SHP77 (cell line): ENCODE measurements around the gene MTX1.
"Not testable (repeated sequence)": the region's sequence is repeated elsewhere in the genome, so short reads cannot be mapped to it uniquely, and the experiment has no call there.

ENCODE experiments used
- DNase-seq, 2 experiments: peaks; one replicate each; lab custom pipeline; 2025; lab: John Stamatoyannopoulos, UW

MTX1 gene

DNA sequence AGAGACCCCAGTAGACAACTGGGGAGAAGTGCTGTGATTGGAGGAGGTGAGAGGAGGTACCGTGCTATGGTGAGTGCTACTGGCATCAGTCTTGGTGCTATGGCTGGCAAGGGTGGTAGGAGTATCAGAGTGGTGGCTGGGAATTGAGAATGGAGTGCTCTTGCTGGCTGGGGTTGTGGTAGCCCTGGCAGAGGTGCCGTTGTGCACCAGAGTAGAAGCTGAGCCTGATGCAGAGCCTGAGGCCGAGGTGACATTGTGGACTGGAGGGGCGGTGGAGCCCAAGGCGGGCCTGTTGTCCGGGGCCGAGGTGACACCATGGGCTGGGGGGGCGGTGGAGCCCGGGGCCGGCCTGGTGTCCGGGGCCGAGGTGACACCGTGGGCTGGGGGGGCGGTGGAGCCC is 20.2 kb upstream of the MTX1 start:
- DNase-seq, result no peak

DNA sequence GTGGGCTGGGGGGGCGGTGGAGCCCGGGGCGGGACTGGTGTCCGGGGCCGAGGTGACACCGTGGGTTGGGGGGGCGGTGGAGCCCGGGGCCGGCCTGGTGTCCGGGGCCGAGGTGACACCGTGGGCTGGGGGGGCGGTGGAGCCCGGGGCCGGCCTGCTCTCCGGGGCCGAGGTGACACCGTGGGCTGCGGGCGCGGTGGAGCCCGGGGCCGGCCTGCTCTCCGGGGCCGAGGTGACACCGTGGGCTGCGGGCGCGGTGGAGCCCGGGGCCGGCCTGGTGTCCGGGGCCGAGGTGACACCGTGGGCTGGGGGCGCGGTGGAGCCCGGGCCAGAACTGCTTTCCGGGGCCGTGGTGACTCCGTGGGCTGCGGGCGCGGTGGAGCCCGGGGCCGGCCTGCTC is 18.6 kb upstream of the MTX1 start:
- DNase-seq, result not testable (repeated sequence)

GRCh38 chr1:155191904-155192303 is 16.6 kb upstream of the MTX1 start:
- DNase-seq, result no peak

GRCh38 chr1:155192346-155193274 is 15.9 kb upstream of the MTX1 start:
- DNase-seq, result peak; percentile 72 to 78

GRCh38 chr1:155193275-155193990 is 15.1 kb upstream of the MTX1 start:
- DNase-seq, result peak; percentile 96

DNA sequence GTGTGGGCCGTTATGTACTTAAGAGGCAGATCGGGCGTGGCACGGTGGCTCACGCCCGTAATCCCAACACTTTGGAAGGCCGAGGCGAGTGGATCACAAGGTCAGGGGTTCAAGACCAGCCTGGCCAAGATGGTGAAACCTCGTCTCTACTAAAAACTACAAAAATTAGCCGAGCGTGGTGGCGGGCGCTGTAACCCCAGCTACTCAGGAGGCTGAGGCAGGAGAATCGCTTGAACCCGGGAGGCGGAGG is 14.6 kb upstream of the MTX1 start:
- DNase-seq, result not testable (repeated sequence)

- DNase-seq, result no peak
Measured at GRCh38 chr1:155195201-155196102, 13.0 kb upstream of the MTX1 start.

DNA sequence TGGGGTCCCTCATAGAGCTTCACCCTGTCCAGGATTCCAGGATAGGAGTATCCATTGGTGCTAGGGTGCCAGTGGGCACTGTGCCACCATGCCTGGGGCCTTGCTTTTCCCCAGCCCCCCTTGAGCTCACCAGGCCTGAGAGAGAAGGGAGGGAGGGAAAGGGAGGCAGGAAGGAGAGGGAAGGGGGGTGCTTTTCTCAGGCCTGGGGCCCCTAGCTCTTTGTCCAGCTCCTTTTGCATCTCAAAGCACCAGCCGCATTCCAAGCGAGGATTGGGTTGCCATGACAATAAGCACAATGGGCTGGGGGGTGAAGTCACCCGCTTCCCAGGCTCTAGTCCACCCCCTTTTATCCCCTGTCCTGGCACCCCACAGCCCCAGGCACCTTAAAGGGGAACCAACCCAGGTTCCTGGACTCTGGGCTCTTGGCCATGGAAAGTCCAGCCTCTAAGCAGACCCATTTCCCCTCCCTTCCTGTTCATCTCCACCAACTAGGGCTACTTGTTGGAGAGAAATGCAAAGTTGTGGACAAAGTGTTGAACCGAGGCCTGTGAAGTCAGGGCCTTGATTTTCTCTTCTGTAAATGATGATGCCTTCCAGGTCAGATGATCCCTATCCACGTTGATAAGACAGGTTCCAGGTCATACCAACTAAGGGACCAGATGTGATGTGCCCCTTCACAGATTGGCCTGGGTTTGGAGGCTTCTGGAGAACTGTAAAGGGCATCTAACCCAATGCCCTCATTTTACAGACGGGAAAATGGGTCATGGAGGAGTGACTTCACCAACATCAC is 12.2 kb upstream of the MTX1 start:
- DNase-seq, result no peak

DNA sequence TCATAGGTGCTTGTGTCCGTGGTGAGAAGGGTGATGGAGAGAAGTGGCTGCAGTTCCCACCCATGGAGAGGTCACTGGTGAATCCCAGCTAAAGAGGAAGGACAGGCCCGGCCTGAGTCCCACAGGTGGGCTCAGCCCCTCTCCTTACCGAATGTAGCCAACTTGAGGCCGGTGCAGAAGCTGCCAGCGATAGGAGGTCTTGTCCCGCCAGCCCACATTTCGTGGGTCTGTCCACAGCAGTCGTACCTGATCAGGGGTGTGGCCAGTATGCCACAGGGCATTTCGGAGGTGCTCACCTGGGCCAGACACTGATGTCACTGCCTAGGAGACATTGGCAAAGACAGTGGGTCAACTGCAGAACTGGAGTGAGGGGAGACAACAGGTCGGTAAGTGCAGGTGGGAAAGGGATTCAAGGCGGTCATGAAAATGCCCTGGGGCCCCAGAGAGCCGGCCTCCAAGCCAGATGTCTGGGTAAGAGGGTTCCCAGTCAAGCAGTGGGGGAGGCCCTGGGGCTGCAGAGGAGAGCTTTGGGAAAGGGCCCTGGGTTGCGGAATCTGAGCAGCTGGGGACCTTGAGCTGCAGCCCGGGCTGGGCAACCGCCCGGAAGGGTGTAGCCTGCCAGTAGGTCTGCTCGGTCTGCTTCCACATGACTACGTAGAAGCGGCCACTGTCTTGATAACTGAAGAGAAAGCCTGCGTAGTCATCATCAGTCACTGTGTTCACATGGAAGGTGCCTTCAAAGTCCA is 11.4 kb upstream of the MTX1 start:
- DNase-seq, result no peak

DNA sequence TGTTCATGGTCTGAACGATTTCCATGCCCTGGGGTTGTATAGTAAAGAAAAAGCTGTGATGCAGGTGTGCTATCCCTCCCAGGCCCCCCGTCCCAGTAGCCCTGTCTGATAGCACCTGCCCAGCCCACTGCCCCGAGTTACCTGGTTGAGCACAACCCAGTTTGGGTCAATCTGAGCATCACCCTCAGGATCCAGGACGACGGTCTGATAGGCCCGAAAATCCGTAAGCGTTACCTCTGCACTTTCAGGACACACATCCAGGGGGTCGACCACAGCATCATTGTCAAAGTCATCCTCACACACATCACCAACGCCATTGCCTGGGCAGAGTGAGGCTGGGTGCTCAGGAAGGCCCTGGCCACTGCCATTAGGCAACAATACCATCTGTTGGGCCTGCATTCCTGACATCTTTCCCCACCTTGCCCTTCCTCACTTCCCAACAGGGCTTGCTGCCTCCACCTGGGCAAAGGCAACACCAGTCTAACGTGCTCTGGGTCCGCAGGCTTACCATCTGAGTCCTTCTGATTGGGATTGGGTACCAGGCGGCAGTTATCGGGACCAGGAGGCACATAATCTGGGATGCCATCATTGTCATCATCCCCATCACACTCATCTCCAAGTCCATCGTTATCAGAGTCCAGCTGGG is 10.5 kb upstream of the MTX1 start:
- DNase-seq, result no peak

DNA sequence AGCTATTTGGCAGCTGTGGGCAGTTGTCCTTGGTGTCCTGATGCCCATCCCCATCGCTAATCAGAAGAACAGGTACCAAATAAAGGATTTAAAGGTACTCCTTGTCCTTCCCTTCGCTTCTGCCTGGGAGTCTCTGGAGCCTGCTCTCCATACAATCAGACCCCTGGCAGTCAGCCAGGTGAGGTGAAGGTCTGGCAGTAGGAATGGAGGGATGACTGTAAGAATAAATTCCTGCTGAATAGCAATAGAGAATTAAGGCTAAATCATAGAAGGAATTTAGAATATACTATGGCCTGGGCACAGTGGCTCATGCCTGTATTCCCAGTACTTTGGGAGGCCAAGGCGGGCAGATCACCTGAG is 10.0 kb upstream of the MTX1 start:
- DNase-seq, result no peak

DNA sequence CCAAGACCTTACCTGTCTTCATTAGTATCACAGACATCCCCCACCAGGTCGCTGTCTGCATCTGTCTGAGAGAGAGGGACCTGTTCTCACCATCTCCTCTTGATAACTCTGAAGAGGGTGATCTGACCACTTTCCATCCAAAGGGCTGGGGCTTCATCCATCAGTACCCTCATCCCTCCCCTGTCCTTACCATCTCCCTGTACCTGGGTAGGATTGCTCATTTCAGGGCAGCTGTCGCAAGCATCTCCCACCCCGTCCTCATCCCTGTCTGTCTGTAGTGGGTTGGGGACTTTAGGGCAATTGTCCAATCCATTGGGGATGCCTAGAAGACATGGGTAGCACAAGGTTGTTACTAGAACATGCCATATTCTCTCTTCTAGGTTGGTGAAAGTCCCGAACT is 8.7 kb upstream of the MTX1 start:
- DNase-seq, result no peak

- no peak for DNase-seq
Measured at GRCh38 chr1:155200920-155201319, 7.6 kb upstream of the MTX1 start.

- DNase-seq, result no peak
Measured at GRCh38 chr1:155202198-155202597, 6.3 kb upstream of the MTX1 start.

- no peak for DNase-seq
Measured at GRCh38 chr1:155202731-155203515, 5.6 kb upstream of the MTX1 start.

- no peak for DNase-seq
Measured at GRCh38 chr1:155205035-155205434, 3.5 kb upstream of the MTX1 start.

DNA sequence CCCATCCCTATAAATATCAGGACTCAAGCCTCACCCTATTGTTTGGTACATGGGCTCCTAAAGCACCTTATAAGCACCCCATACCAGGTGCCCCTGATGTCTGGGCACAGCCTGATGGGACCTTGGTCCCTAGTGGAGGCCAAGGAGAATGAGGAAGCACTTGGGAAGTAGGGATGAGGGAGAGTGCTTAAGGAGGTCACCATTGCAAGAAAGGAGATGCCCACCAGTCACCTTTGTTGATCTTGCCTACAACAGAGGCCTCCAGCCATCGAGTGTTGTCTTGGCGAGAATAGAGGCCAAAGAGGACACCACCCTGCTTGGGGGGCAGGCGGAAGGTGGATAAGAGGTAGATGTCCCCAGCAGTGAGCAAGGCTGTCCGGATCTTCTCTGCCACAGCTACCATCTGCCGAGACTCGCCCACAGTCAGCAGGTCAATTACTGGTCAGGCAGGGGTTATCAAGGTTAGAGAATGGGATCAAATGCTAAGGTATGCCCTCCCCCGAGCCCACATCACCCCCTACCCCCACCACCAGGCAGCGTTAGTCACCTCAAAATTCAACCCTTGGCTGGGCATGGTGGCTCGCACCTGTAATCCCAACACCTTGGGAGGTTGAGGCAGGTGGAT is 2.4 kb upstream of the MTX1 start:
- DNase-seq, result no peak

GRCh38 chr1:155206891-155207805 is 1.3 kb upstream of the MTX1 start:
- DNase-seq, result peak; percentile 91 to 95
